Astrocyte (in vitro differentiated cells and primary cell): ENCODE measurements around the gene TGM3.

Experiments used
- CTCF ChIP-seq: IDR thresholded peaks from 2 replicates; pipeline ENCODE4 v1.5.1; 2011; ENCODE audit warnings: low read depth, mild to moderate bottlenecking, inconsistent platforms, low read length, moderate library complexity; ENCODE audit not compliant: insufficient read depth
- EZH2 ChIP-seq: IDR thresholded peaks from 2 replicates; pipeline ENCODE4 v1.6.1; 2012; ENCODE audit warnings: mild to moderate bottlenecking, low read length, inconsistent platforms; ENCODE audit not compliant: insufficient read depth

DNA sequence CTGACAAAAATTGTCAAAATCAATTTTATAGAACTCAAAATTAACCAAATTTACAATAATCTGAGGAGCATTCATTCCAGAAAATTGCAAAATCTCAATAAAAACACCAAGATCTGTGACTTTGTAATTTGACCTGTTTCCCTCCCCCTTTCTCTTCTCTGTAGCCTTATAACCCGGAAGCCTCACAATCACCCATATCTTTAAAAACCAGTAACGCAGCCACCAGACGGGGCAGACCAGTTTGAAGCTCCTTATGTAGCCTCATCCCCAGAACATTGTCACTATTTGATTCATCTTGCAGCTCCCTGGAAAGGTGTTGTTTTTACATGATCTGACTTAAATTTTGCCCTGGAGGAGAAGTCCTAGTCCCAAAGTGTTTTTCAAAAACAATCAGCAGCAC is 57.4 kb downstream of the TGM3 start:
- TF ChIP-seq CTCF (no peak), EZH2 (no peak)
